K562 (cell line): ENCODE results near the gene RTCB.

Experiments used
- GATA2 ChIP-seq: sonication (generic); formaldehyde crosslinking; IDR thresholded peaks from 2 replicates; pipeline ENCODE4 v1.4.0; 2020; ENCODE audit warnings: mild to moderate bottlenecking, missing genetic modification reagents
- MTA3 ChIP-seq: fragments of 450-650 bp; formaldehyde crosslinking; IDR thresholded peaks from 2 replicates; pipeline ENCODE4 v1.6.1; 2017; ENCODE audit warnings: mild to moderate bottlenecking, borderline replicate concordance
- NFE2L1 ChIP-seq: fragments of 450-650 bp; IDR thresholded peaks from 2 replicates; pipeline ENCODE4 v1.6.1; 2016; ENCODE audit warnings: missing genetic modification characterization, low read depth, mild to moderate bottlenecking, missing compliant biosample characterization, moderate library complexity, borderline replicate concordance
- POLR2AphosphoS5 ChIP-seq: IDR thresholded peaks from 2 replicates; pipeline ENCODE4 v1.6.1; 2011; ENCODE audit warnings: mild to moderate bottlenecking, low read depth, low read length, moderate library complexity; ENCODE audit not compliant: control insufficient read depth, insufficient read depth
- TBL1XR1 ChIP-seq, 2 experiments: IDR thresholded peaks; 2 replicates each; pipeline ENCODE4 v1.6.1; 2012; ENCODE audit warnings: improper control_type of control experiment in 2 of 2, low read length in 2 of 2, mild to moderate bottlenecking in 1 of 2
- TF ChIP-seq, protein P1 (sequence below): sonication (generic); formaldehyde crosslinking; IDR thresholded peaks from 2 replicates; pipeline ENCODE4 v1.8.1; 2023; ENCODE audit warnings: mild to moderate bottlenecking, missing genetic modification reagents
- TF ChIP-seq, protein P2 (sequence below), 3 experiments: IDR thresholded peaks in 2 of 3; conservative IDR thresholded peaks in 1 of 3; 2 replicates each; pipeline ENCODE4 v1.5.1; 2011 to 2012; ENCODE audit warnings: low read length in 3 of 3, mild to moderate bottlenecking in 3 of 3, control low read depth in 2 of 3, improper control_type of control experiment in 1 of 3, inconsistent platforms in 1 of 3, low read depth in 1 of 3, mixed read lengths in 1 of 3, moderate library complexity in 1 of 3; ENCODE audit not compliant: insufficient read depth in 2 of 3

DNA sequence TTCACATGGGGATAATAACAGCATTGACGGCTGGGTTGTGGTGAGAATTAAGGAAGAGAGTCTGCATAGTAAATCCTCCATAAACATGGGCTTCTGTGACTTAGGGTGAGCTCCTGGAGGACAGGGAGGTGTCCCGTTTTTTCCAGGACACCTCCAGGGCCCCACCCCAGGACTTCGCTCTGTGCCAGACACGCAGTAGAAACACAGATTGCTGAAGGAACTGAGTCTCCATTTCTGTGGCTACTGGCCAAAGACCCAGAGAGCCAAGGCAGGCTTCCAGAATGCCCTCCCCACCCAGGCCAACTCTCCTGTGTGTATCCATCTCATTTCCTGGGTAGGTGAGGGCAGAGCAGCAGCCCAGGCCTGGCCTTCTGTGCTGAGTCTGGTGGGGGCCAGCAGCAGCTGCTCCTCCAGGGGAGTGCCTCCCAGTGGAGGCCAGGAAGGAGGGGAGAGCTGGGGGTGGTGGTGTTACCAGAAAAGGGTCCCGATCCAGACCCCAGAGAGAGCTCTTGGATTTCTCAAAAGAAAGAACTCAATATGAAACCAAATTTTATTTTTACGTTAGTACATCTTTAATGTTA is 63.9 kb downstream of the RTCB start:
- TF ChIP-seq POLR2AphosphoS5 (no peak), MTA3 (no peak), TBL1XR1 (IDR thresholded peaks at IDR 0.05; ENCODE audit: low read length in 2 of 2) (no peak), GATA2 (CRISPR knock-in tag) (no peak), NFE2L1 (tag) (no peak)
- TF ChIP-seq, protein P1, sequence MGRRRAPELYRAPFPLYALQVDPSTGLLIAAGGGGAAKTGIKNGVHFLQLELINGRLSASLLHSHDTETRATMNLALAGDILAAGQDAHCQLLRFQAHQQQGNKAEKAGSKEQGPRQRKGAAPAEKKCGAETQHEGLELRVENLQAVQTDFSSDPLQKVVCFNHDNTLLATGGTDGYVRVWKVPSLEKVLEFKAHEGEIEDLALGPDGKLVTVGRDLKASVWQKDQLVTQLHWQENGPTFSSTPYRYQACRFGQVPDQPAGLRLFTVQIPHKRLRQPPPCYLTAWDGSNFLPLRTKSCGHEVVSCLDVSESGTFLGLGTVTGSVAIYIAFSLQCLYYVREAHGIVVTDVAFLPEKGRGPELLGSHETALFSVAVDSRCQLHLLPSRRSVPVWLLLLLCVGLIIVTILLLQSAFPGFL (CRISPR knock-in tag): no peak
- TF ChIP-seq, protein P2, sequence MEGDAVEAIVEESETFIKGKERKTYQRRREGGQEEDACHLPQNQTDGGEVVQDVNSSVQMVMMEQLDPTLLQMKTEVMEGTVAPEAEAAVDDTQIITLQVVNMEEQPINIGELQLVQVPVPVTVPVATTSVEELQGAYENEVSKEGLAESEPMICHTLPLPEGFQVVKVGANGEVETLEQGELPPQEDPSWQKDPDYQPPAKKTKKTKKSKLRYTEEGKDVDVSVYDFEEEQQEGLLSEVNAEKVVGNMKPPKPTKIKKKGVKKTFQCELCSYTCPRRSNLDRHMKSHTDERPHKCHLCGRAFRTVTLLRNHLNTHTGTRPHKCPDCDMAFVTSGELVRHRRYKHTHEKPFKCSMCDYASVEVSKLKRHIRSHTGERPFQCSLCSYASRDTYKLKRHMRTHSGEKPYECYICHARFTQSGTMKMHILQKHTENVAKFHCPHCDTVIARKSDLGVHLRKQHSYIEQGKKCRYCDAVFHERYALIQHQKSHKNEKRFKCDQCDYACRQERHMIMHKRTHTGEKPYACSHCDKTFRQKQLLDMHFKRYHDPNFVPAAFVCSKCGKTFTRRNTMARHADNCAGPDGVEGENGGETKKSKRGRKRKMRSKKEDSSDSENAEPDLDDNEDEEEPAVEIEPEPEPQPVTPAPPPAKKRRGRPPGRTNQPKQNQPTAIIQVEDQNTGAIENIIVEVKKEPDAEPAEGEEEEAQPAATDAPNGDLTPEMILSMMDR (IDR thresholded peaks at IDR 0.05 in 2 of 3, conservative IDR thresholded peaks at IDR 0.05 in 1 of 3; ENCODE audit: insufficient read depth in 2 of 3, low read depth in 1 of 3, low read length in 3 of 3): no peak
